Measurements from ENCODE around the gene LRRC4C.

LRRC4C gene

DNA sequence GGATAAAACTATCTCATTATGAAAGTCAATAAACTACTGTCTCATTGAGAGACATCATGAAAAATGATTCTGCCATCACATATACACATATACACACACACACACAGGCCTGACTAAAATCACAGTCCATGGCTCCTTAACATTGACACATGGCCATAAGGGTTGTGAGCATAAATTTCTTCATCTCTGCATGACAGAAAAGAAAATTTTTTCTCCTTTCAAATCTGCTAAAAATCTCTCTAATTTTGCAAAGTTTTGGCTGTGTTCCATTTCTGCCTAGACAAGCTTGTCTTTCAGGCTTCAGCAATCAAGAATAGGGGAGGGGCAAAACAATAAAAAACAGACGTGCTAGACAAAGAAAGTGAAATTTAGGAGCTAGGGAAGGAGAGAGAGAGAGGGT, 324.5 kb downstream of the LRRC4C start:
- Histone ChIP-seq H3K27ac (ENCODE audit: low read length, poor library complexity, severe bottlenecking) (no peak overlapping the region), H3K9me3 (ENCODE audit: control insufficient read depth, low read length) (no peaks in the 10 kb centered on the region), H3K27me3 (ENCODE audit: control insufficient read depth in 1 of 2, insufficient read depth in 1 of 2, low read length in 2 of 2) (no peaks in the 10 kb centered on the region), H4K8ac (ENCODE audit: low read length) (no peak overlapping the region), H3K4ac (ENCODE audit: low read depth in 1 of 2, low read length in 2 of 2) (no peak overlapping the region), H2BK120ac (ENCODE audit: low read depth, low read length) (no peak overlapping the region), H3K79me1 (replicated peaks; ENCODE audit: low read length, poor library complexity, severe bottlenecking) (no peaks in the 10 kb centered on the region), H3K4me2 (ENCODE audit: low read length, poor library complexity, severe bottlenecking) (no peak overlapping the region), H2BK5ac (ENCODE audit: low read depth, low read length, poor library complexity, severe bottlenecking) (no peak overlapping the region), H2BK15ac (ENCODE audit: low read depth, poor library complexity, severe bottlenecking) (no peak overlapping the region), H2AK5ac (ENCODE audit: low read length, severe bottlenecking) (no peak overlapping the region), H3K9ac (ENCODE audit: low read length) (no peak overlapping the region), H3K23ac (ENCODE audit: low read length in 2 of 2) (no peak overlapping the region), H2AFZ (ENCODE audit: low read depth, low read length) (no peak overlapping the region), H2BK12ac (ENCODE audit: low read length in 2 of 2) (no peak overlapping the region), H3K4me3 (ENCODE audit: insufficient read depth in 1 of 2, low read depth in 1 of 2, low read length in 2 of 2) (no peak overlapping the region), H4K91ac (ENCODE audit: low read length) (no peak overlapping the region), H3K4me1 (ENCODE audit: control insufficient read depth, insufficient read depth, low read depth, low read length) (no peaks in the 10 kb centered on the region), H3K36me3 (ENCODE audit: control insufficient read depth in 1 of 2, insufficient read depth in 2 of 2, low read depth in 1 of 2, low read length in 2 of 2) (no peaks in the 10 kb centered on the region), H3K18ac (ENCODE audit: low read depth in 1 of 2, low read length in 2 of 2) (no peak overlapping the region), H3K14ac (ENCODE audit: low read length in 2 of 2) (no peak overlapping the region)
- WGBS: 11% methylated on average over 1 of the region's 1 CpG
- DNase-seq: no peak

DNA sequence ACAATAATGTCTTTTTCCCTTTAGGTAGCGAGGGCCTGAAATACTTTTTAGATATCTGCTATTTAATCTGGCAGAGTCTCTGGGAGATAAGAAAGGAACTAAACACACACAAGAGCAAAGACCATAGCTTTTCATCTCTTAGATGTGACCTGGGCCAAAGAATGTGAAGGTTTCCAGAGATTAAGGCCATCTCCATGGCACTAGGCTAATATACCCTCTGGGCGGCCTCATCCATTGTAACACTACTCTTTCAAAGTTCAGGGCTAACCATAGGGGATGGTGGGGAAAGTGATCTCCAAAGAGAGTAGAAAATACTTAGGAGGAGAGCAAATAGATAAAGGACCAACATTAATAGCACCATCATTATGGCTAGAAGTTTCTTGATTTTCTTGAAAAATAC, 326.4 kb downstream of the LRRC4C start:
- Histone ChIP-seq H2BK120ac (ENCODE audit: low read depth, low read length) (no peak overlapping the region), H3K4ac (ENCODE audit: low read depth in 1 of 2, low read length in 2 of 2) (no peak overlapping the region), H3K36me3 (ENCODE audit: control insufficient read depth in 1 of 2, insufficient read depth in 2 of 2, low read depth in 1 of 2, low read length in 2 of 2) (no peaks in the 10 kb centered on the region), H3K79me1 (replicated peaks; ENCODE audit: low read length, poor library complexity, severe bottlenecking) (no peaks in the 10 kb centered on the region), H4K91ac (ENCODE audit: low read length) (no peak overlapping the region), H4K8ac (ENCODE audit: low read length) (no peak overlapping the region), H2BK15ac (ENCODE audit: low read depth, poor library complexity, severe bottlenecking) (no peak overlapping the region), H3K4me2 (ENCODE audit: low read length, poor library complexity, severe bottlenecking) (no peak overlapping the region), H3K23ac (ENCODE audit: low read length in 2 of 2) (no peak overlapping the region), H3K4me1 (ENCODE audit: control insufficient read depth, insufficient read depth, low read depth, low read length) (no peaks in the 10 kb centered on the region), H3K4me3 (ENCODE audit: insufficient read depth in 1 of 2, low read depth in 1 of 2, low read length in 2 of 2) (no peak overlapping the region), H2AFZ (ENCODE audit: low read depth, low read length) (no peak overlapping the region), H3K9me3 (ENCODE audit: control insufficient read depth, low read length) (no peaks in the 10 kb centered on the region), H2BK5ac (ENCODE audit: low read depth, low read length, poor library complexity, severe bottlenecking) (no peak overlapping the region), H3K9ac (ENCODE audit: low read length) (no peak overlapping the region), H3K27ac (ENCODE audit: low read length, poor library complexity, severe bottlenecking) (no peak overlapping the region), H3K27me3 (ENCODE audit: control insufficient read depth in 1 of 2, insufficient read depth in 1 of 2, low read length in 2 of 2) (no peaks in the 10 kb centered on the region), H3K18ac (ENCODE audit: low read depth in 1 of 2, low read length in 2 of 2) (no peak overlapping the region), H2BK12ac (ENCODE audit: low read length in 2 of 2) (no peak overlapping the region), H3K14ac (ENCODE audit: low read length in 2 of 2) (no peak overlapping the region), H2AK5ac (ENCODE audit: low read length, severe bottlenecking) (no peak overlapping the region)
- WGBS: no CpG with 5 or more reads among the region's 2 CpGs
- no peak for DNase-seq

DNA sequence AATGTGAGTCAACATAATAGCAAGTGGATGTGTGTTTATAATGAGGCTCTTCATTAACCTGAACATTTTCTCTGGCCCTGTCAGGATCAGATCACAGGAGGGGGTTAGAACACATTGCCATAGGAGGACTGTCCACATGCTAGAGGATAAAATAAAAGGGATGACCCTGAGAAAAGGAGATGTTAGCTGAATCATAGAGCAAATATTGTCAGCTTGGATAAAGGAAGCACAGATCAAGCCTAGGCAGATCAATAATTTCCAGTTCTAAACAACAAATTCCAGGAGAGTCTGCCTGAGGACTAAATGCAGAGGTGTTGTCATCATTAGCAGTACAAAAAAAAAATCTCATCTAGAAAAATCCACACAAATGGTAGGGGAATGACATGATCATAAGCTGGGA, 337.9 kb downstream of the LRRC4C start:
- Histone ChIP-seq H2BK120ac (ENCODE audit: low read depth, low read length) (no peak overlapping the region), H3K4me2 (ENCODE audit: low read length, poor library complexity, severe bottlenecking) (no peak overlapping the region), H2AK5ac (ENCODE audit: low read length, severe bottlenecking) (no peak overlapping the region), H3K18ac (ENCODE audit: low read depth in 1 of 2, low read length in 2 of 2) (no peak overlapping the region), H2BK12ac (ENCODE audit: low read length in 2 of 2) (no peak overlapping the region), H3K9ac (ENCODE audit: low read length) (no peak overlapping the region), H3K27ac (ENCODE audit: low read length, poor library complexity, severe bottlenecking) (no peak overlapping the region), H3K23ac (ENCODE audit: low read length in 2 of 2) (no peak overlapping the region), H2BK5ac (ENCODE audit: low read depth, low read length, poor library complexity, severe bottlenecking) (no peak overlapping the region), H3K14ac (ENCODE audit: low read length in 2 of 2) (no peak overlapping the region), H3K27me3 (ENCODE audit: control insufficient read depth in 1 of 2, insufficient read depth in 1 of 2, low read length in 2 of 2) (no peaks in the 10 kb centered on the region), H3K4ac (ENCODE audit: low read depth in 1 of 2, low read length in 2 of 2) (no peak overlapping the region), H4K91ac (ENCODE audit: low read length) (no peak overlapping the region), H3K79me1 (replicated peaks; ENCODE audit: low read length, poor library complexity, severe bottlenecking) (no peaks in the 10 kb centered on the region), H3K4me1 (ENCODE audit: control insufficient read depth, insufficient read depth, low read depth, low read length) (no peaks in the 10 kb centered on the region), H4K8ac (ENCODE audit: low read length) (no peak overlapping the region), H3K9me3 (ENCODE audit: control insufficient read depth, low read length) (peaks cover 2% of the 10 kb centered on the region), H2AFZ (ENCODE audit: low read depth, low read length) (no peak overlapping the region), H3K36me3 (ENCODE audit: control insufficient read depth in 1 of 2, insufficient read depth in 2 of 2, low read depth in 1 of 2, low read length in 2 of 2) (no peaks in the 10 kb centered on the region), H3K4me3 (ENCODE audit: insufficient read depth in 1 of 2, low read depth in 1 of 2, low read length in 2 of 2) (no peak overlapping the region), H2BK15ac (ENCODE audit: low read depth, poor library complexity, severe bottlenecking) (no peak overlapping the region)
- no peak for DNase-seq

DNA sequence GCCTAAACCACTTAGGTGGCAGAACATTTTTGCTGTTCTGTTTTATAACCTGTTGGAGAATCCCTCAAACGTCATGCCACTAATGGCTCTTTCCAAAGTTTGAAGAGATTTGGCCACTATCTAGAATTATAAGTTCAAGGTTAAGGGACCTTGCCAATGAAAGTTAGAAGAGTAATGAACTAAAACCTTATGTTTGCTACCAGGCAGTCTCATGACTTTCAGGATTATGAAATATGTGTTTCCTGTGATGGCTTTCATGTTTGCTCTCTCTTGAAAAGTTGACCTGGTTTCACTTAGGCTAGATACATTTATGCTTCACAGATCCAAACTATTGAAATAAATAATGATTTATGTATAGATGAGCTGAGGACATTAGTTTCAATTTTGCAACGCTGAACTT, 340.0 kb downstream of the LRRC4C start:
- Histone ChIP-seq H4K91ac (ENCODE audit: low read length) (no peak overlapping the region), H3K23ac (ENCODE audit: low read length in 2 of 2) (no peak overlapping the region), H3K14ac (ENCODE audit: low read length in 2 of 2) (no peak overlapping the region), H3K27ac (ENCODE audit: low read length, poor library complexity, severe bottlenecking) (no peak overlapping the region), H3K27me3 (ENCODE audit: control insufficient read depth in 1 of 2, insufficient read depth in 1 of 2, low read length in 2 of 2) (no peaks in the 10 kb centered on the region), H3K79me1 (replicated peaks; ENCODE audit: low read length, poor library complexity, severe bottlenecking) (no peaks in the 10 kb centered on the region), H2AFZ (ENCODE audit: low read depth, low read length) (no peak overlapping the region), H3K36me3 (ENCODE audit: control insufficient read depth in 1 of 2, insufficient read depth in 2 of 2, low read depth in 1 of 2, low read length in 2 of 2) (no peaks in the 10 kb centered on the region), H3K4me1 (ENCODE audit: control insufficient read depth, insufficient read depth, low read depth, low read length) (no peaks in the 10 kb centered on the region), H3K9ac (ENCODE audit: low read length) (no peak overlapping the region), H2BK120ac (ENCODE audit: low read depth, low read length) (no peak overlapping the region), H3K4me3 (ENCODE audit: insufficient read depth in 1 of 2, low read depth in 1 of 2, low read length in 2 of 2) (no peak overlapping the region), H3K4me2 (ENCODE audit: low read length, poor library complexity, severe bottlenecking) (no peak overlapping the region), H2AK5ac (ENCODE audit: low read length, severe bottlenecking) (no peak overlapping the region), H3K18ac (ENCODE audit: low read depth in 1 of 2, low read length in 2 of 2) (no peak overlapping the region), H3K4ac (ENCODE audit: low read depth in 1 of 2, low read length in 2 of 2) (no peak overlapping the region), H4K8ac (ENCODE audit: low read length) (no peak overlapping the region), H2BK15ac (ENCODE audit: low read depth, poor library complexity, severe bottlenecking) (no peak overlapping the region), H2BK5ac (ENCODE audit: low read depth, low read length, poor library complexity, severe bottlenecking) (no peak overlapping the region), H3K9me3 (ENCODE audit: control insufficient read depth, low read length) (peaks cover 2% of the 10 kb centered on the region), H2BK12ac (ENCODE audit: low read length in 2 of 2) (no peak overlapping the region)
- DNase-seq: no peak
- WGBS: 80% methylated on average over 1 of the region's 2 CpGs

Data from mesenchymal stem cell (in vitro differentiated cells and primary cell).